Liver (tissue), 9 donors: ENCODE results near the gene RHPN2. TPM values are rescaled to one million over a fixed set of nuclear protein-coding genes. Genes with fewer than 3 reads are reported as not detected.

Experiments
- DNase-seq: peaks from one replicate; pipeline ENCODE4 v3.0.0-alpha.2; 2017; ENCODE audit warnings: low spot score
- H3K27ac ChIP-seq, 2 donors: one replicate each; pipeline ENCODE4 v1.7.0; 2013; ENCODE audit warnings: inconsistent platforms in 2 of 2, low read length in 2 of 2, control low read depth in 1 of 2, low read depth in 1 of 2, mild to moderate bottlenecking in 1 of 2
- H3K27me3 ChIP-seq, 4 donors: one replicate each; pipeline versions ENCODE4 v1.6.1 to v1.7.0; 2013; ENCODE audit warnings: low read length in 3 of 4, inconsistent platforms in 1 of 4, mild to moderate bottlenecking in 1 of 4, moderate library complexity in 1 of 4; ENCODE audit not compliant: control insufficient read depth in 4 of 4, insufficient read depth in 4 of 4
- H3K36me3 ChIP-seq, 4 donors: one replicate each; pipeline versions ENCODE4 v1.6.1 to v1.7.0; 2013; ENCODE audit warnings: low read length in 3 of 4, mild to moderate bottlenecking in 3 of 4, low read depth in 1 of 4, moderate library complexity in 1 of 4; ENCODE audit not compliant: control insufficient read depth in 4 of 4, insufficient read depth in 3 of 4
- H3K4me1 ChIP-seq, 4 donors: one replicate each; pipeline versions ENCODE4 v1.6.1 to v1.7.0; 2013; ENCODE audit warnings: low read length in 3 of 4, mild to moderate bottlenecking in 3 of 4, moderate library complexity in 1 of 4; ENCODE audit not compliant: control insufficient read depth in 4 of 4, insufficient read depth in 4 of 4
- H3K4me3 ChIP-seq, 3 donors: one replicate each; pipeline versions ENCODE4 v1.6.1 to v1.7.0; 2013; ENCODE audit warnings: low read length in 3 of 3, control low read depth in 1 of 3, low read depth in 1 of 3, mild to moderate bottlenecking in 1 of 3
- H3K9ac ChIP-seq, 2 donors: one replicate each; pipeline ENCODE4 v1.7.0; 2013; ENCODE audit warnings: low read length in 2 of 2, mild to moderate bottlenecking in 2 of 2, moderate library complexity in 2 of 2, control low read depth in 1 of 2, low read depth in 1 of 2
- H3K9me3 ChIP-seq, 4 donors: one replicate each; pipeline versions ENCODE4 v1.6.1 to v1.7.0; 2013; ENCODE audit warnings: low read length in 3 of 4; ENCODE audit not compliant: control insufficient read depth in 4 of 4
- CTCF ChIP-seq: fragments of 150-350 bp; IDR thresholded peaks from 2 replicates; pipeline ENCODE4 v1.5.1; 2017; ENCODE audit warnings: improper control_type of control experiment, low read depth, low read length; ENCODE audit not compliant: missing input control
- EGR1 ChIP-seq, 2 donors: IDR thresholded peaks; 2 replicates each; pipeline ENCODE4 v1.6.1; 2016 to 2018; ENCODE audit warnings: antibody characterized with exemption in 2 of 2, low read depth in 2 of 2
- HNF4A ChIP-seq, 2 donors: conservative IDR thresholded peaks; 2 replicates each; pipeline ENCODE4 v1.6.1; 2016; ENCODE audit warnings: antibody characterized with exemption in 2 of 2, mild to moderate bottlenecking in 2 of 2
- HNF4G ChIP-seq: IDR thresholded peaks from 2 replicates; pipeline ENCODE4 v1.6.1; 2016; ENCODE audit warnings: antibody characterized with exemption
- JUND ChIP-seq, 2 donors: IDR thresholded peaks; 2 replicates each; pipeline ENCODE4 v1.6.1; 2016; ENCODE audit warnings: antibody characterized with exemption in 2 of 2
- MAX ChIP-seq: IDR thresholded peaks from 2 replicates; pipeline ENCODE4 v1.6.1; 2016; ENCODE audit warnings: antibody characterized with exemption
- NR2F2 ChIP-seq: IDR thresholded peaks from 2 replicates; pipeline ENCODE4 v1.6.1; 2016; ENCODE audit warnings: antibody characterized with exemption
- RAD21 ChIP-seq, 2 donors: IDR thresholded peaks; 2 replicates each; pipeline ENCODE4 v1.6.1; 2016; ENCODE audit warnings: antibody characterized with exemption in 2 of 2, mild to moderate bottlenecking in 2 of 2
- RXRA ChIP-seq, 2 donors: IDR thresholded peaks; 2 replicates each; pipeline ENCODE4 v1.6.1; 2017 to 2018; ENCODE audit warnings: antibody characterized with exemption in 2 of 2, mild to moderate bottlenecking in 1 of 2
- SP1 ChIP-seq: IDR thresholded peaks from 2 replicates; pipeline ENCODE4 v1.6.1; 2018; ENCODE audit warnings: antibody characterized with exemption, mild to moderate bottlenecking
- YY1 ChIP-seq: IDR thresholded peaks from 2 replicates; pipeline ENCODE4 v1.6.1; 2016; ENCODE audit warnings: antibody characterized with exemption, mild to moderate bottlenecking
- WGBS: extraction: QIAGEN DNeasy Blood & Tissue Kit; methylation state at CpG from one replicate; pipeline ENCODE4 v1.1.7; 2013; 5-methylcytosine and 5-hydroxymethylcytosine counted together
- polyA plus RNA-seq, 2 donors: library from polyadenylated mRNA; stranded (reverse) in 1 of 2; unstranded in 1 of 2; fragments of 200-250 nt in 1 of 2; fragments of >200 nt in 1 of 2; fragmentation: Nextera tagmentation in 1 of 2; extraction: Ambion mirVana in 1 of 2; gene quantifications; one replicate each; pipeline versions ENCODE4 v1.2.1 to v1.2.3, GENCODE V29; 2013 to 2015
- total RNA-seq, 2 donors: library from RNA; depleted of rRNA; stranded (reverse); fragments of >200 nt; gene quantifications; one replicate each; pipeline ENCODE4 v1.2.3, GENCODE V29; 2014
- TF ChIP-seq, protein P1 (sequence below): IDR thresholded peaks from 2 replicates; pipeline ENCODE4 v1.6.1; 2016; ENCODE audit warnings: antibody characterized with exemption
- TF ChIP-seq, protein P2 (sequence below): IDR thresholded peaks from 2 replicates; pipeline ENCODE4 v1.6.1; 2016; ENCODE audit warnings: antibody characterized with exemption
- donor health status: healthy.
- donor health status: healthy.
- donor health status: healthy.
- donor health status: healthy.
- donor health status: healthy.

Gene RHPN2
- total and polyA plus RNA-seq, 4 donors: 7.6 to 31.5 (median 9.8) TPM

DNA sequence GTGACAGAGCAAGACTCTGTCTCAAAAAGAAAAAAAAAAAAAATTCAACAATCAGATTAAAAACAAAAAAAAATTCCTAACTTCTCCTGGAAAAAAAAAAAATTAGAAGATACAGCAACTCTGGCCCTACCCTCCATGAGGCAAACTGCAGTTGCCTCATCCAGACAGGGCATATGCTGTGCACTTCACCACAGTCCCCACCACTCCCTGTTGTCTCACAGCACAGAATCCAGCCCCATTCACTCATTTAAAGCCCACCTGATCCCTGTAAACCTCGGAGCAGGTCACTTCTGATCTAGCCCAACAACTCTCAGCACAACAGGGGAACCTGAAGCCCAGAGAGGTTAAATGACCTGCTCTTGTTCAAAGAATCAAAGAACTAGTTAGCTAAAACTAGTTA, 24.9 kb downstream of the RHPN2 start:
- Histone ChIP-seq H3K4me3 (no peak overlapping the region), H3K27me3 (no peaks in the 10 kb centered on the region), H3K4me1 (peaks cover 12 to 48% (median 26%) of the 10 kb centered on the region in 4 donors), H3K9ac (peak overlapping the region in 1 of 2 donors; percentile 6), H3K27ac (peak overlapping the region; percentile 94 to 96), H3K9me3 (no peaks in the 10 kb centered on the region), H3K36me3 (no peaks in the 10 kb centered on the region)
- no peak for TF ChIP-seq CTCF
- TF ChIP-seq, protein P1, sequence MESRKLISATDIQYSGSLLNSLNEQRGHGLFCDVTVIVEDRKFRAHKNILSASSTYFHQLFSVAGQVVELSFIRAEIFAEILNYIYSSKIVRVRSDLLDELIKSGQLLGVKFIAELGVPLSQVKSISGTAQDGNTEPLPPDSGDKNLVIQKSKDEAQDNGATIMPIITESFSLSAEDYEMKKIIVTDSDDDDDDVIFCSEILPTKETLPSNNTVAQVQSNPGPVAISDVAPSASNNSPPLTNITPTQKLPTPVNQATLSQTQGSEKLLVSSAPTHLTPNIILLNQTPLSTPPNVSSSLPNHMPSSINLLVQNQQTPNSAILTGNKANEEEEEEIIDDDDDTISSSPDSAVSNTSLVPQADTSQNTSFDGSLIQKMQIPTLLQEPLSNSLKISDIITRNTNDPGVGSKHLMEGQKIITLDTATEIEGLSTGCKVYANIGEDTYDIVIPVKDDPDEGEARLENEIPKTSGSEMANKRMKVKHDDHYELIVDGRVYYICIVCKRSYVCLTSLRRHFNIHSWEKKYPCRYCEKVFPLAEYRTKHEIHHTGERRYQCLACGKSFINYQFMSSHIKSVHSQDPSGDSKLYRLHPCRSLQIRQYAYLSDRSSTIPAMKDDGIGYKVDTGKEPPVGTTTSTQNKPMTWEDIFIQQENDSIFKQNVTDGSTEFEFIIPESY: no peak
- no peak for TF ChIP-seq MAX
- TF ChIP-seq HNF4G: no peak
- no peak for TF ChIP-seq NR2F2
- TF ChIP-seq RAD21 (IDR thresholded peaks at IDR 0.05): no peak
- TF ChIP-seq, protein P2, sequence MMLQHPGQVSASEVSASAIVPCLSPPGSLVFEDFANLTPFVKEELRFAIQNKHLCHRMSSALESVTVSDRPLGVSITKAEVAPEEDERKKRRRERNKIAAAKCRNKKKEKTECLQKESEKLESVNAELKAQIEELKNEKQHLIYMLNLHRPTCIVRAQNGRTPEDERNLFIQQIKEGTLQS: no peak
- 74% methylated on average over 1 of the region's 1 CpG for WGBS
- DNase-seq: no peak

GRCh38 chr19:33039108-33039599, 25.5 kb downstream of the RHPN2 start:
- TF ChIP-seq RXRA (IDR thresholded peaks at IDR 0.05) (peak; percentile 90 to 94), YY1 (peak; percentile 37), RAD21 (IDR thresholded peaks at IDR 0.05) (no peak), NR2F2 (peak; percentile 49), MAX (peak; percentile 42), JUND (IDR thresholded peaks at IDR 0.05) (peak; percentile 53 to 55), EGR1 (IDR thresholded peaks at IDR 0.05; ENCODE audit: low read depth in 2 of 2) (no peak), HNF4A (conservative IDR thresholded peaks at IDR 0.05) (peak; percentile 70), SP1 (peak; percentile 65)
- TF ChIP-seq, protein P2: peak; percentile 92
- Histone ChIP-seq H3K9ac (peak overlapping the region; percentile 50 to 65), H3K27ac (peak overlapping the region; percentile 94 to 96), H3K4me3 (no peak overlapping the region), H3K4me1 (peaks cover 12 to 48% (median 26%) of the 10 kb centered on the region in 4 donors), H3K27me3 (no peaks in the 10 kb centered on the region), H3K9me3 (no peaks in the 10 kb centered on the region), H3K36me3 (no peaks in the 10 kb centered on the region)
- WGBS: 32% methylated on average over 10 of the region's 10 CpGs
- DNase-seq: peak; percentile 49
